Measurements from ENCODE around the gene GRIK4. TPM values are rescaled to one million over a fixed set of nuclear protein-coding genes. Genes with fewer than 3 reads are reported as not detected.

The GRIK4 gene
- total and polyA plus RNA-seq, 2 of the 4 experiments (the other 2 are of a cell fraction): 0.18 to 0.38 TPM

DNA sequence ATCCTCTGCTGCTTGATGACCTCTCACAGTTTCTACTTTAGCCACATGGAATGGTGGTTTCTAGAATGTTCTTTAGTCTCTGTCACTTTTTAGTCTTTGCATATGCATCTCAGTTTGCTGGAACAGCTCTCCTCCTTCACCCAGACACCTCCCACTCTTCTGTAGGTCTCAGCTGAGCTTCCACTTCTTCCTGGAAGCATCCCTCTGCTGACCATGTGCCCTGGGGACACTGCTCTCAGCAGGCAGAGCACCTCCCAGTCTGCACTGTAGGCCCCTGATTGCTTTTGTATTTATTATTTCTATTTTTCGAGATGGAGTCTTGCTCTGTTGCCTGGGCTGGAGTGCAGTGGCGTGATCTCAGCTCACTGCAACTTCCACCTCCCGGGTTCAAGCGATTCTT is 84.0 kb downstream of the GRIK4 start:
- Histone ChIP-seq H3K4me3 (ENCODE audit: insufficient read depth, low read depth, low read length) (no peak overlapping the region), H3K14ac (replicated peaks; ENCODE audit: low read depth, low read length) (no peak overlapping the region), H3K9ac (ENCODE audit: low read depth, low read length) (no peak overlapping the region), H2BK20ac (ENCODE audit: low read depth, low read length) (no peak overlapping the region), H3K36me3 (ENCODE audit: control insufficient read depth, insufficient read depth, low read length) (no peaks in the 10 kb centered on the region), H4K5ac (ENCODE audit: low read depth, low read length) (no peak overlapping the region), H3K23ac (ENCODE audit: low read depth, low read length) (no peak overlapping the region), H3K27me3 (ENCODE audit: control insufficient read depth, insufficient read depth, low read length) (peaks cover 13% of the 10 kb centered on the region; the same call in 1 of the 2 replicates), H2AK9ac (replicated peaks; ENCODE audit: low read depth, low read length, poor library complexity) (no peak overlapping the region), H2BK120ac (ENCODE audit: low read depth, low read length) (no peak overlapping the region), H3K9me1 (ENCODE audit: insufficient read depth, low read length) (no peaks in the 10 kb centered on the region), H3K56ac (ENCODE audit: extremely low read depth, insufficient read depth, low read length) (no peak overlapping the region), H4K20me1 (ENCODE audit: insufficient read depth, low read length) (no peaks in the 10 kb centered on the region), H3K79me1 (ENCODE audit: low read depth in 1 of 2, low read length in 2 of 2) (no peaks in the 10 kb centered on the region), H4K91ac (ENCODE audit: insufficient read depth, low read depth, low read length) (no peak overlapping the region), H4K8ac (ENCODE audit: low read depth in 2 of 2, low read length in 2 of 2) (no peak overlapping the region), H2AFZ (replicated peaks; ENCODE audit: low read length, poor library complexity) (no peak overlapping the region), H2BK5ac (ENCODE audit: low read depth, low read length, poor library complexity, severe bottlenecking) (no peak overlapping the region), H3K9me3 (ENCODE audit: control insufficient read depth, insufficient read depth, low read length) (no peaks in the 10 kb centered on the region), H3K18ac (ENCODE audit: low read depth, low read length) (no peak overlapping the region), H2BK15ac (ENCODE audit: low read depth, low read length) (no peak overlapping the region), H3K4me2 (ENCODE audit: low read depth, low read length) (no peak overlapping the region), H3K4ac (ENCODE audit: low read depth, low read length) (no peak overlapping the region), H2AK5ac (ENCODE audit: low read depth, low read length) (no peak overlapping the region), H3K27ac (ENCODE audit: insufficient read depth, low read length) (no peak overlapping the region), H3K4me1 (ENCODE audit: control insufficient read depth, insufficient read depth, low read length) (no peaks in the 10 kb centered on the region; the same call in 1 of the 2 replicates)
- CTCF ChIA-PET: no interaction called here
- DNase-seq (no peak), ATAC-seq (ENCODE audit: low read depth) (no peak)
- in situ Hi-C loops (cut with MboI; ENCODE audit: low sequenced_read_pairs): no loop called here
- no peak for TF ChIP-seq RFX5 (IDR thresholded peaks at IDR 0.05; ENCODE audit: low read depth, low read length)
- TF ChIP-seq MAFK (IDR thresholded peaks at IDR 0.05; ENCODE audit: low read depth, low read length): no peak
- no peak for TF ChIP-seq RAD21 (IDR thresholded peaks at IDR 0.05; ENCODE audit: low read length)
- no peak for TF ChIP-seq CEBPB (IDR thresholded peaks at IDR 0.05; ENCODE audit: low read depth, low read length)
- TF ChIP-seq FOS (IDR thresholded peaks at IDR 0.05; ENCODE audit: low read depth, low read length): no peak
- no peak for TF ChIP-seq MAZ (IDR thresholded peaks at IDR 0.05; ENCODE audit: borderline replicate concordance, low read depth, low read length)
- TF ChIP-seq POLR2A (IDR thresholded peaks at IDR 0.05; ENCODE audit: low read depth, low read length): no peak
- no peak for TF ChIP-seq CHD1 (IDR thresholded peaks at IDR 0.05; ENCODE audit: low read depth, low read length)
- TF ChIP-seq ELK1 (IDR thresholded peaks at IDR 0.05; ENCODE audit: borderline replicate concordance, low read depth, low read length): no peak
- no peak for TF ChIP-seq BHLHE40 (IDR thresholded peaks at IDR 0.05; ENCODE audit: low read depth, low read length)
- no peak for TF ChIP-seq SMC3 (IDR thresholded peaks at IDR 0.05; ENCODE audit: low read depth, low read length)
- POLR2A ChIA-PET (ENCODE audit: unreplicated experiment): no interaction called here
- dilution Hi-C loops (cut with HindIII; ENCODE audit: low sequenced_read_pairs, unreplicated experiment): no loop called here
- no TSS peak for BruUV-seq (replicated peaks)
- intact Hi-C loops (cut with micrococcal nuclease): no loop called here
- WGBS, 2 experiments (ENCODE audit: extremely low coverage in 2 of 2, insufficient read length in 1 of 2): no CpG with 5 or more reads among the region's 4 CpGs
